GM18909 (cell line): Measurements from ENCODE around the gene SCD5.

Experiments used
- ATAC-seq: cut with Tn5 transposase; IDR thresholded peaks from one replicate; pipeline ENCODE4 v1.9.1; 2021; ENCODE audit warnings: mild to moderate bottlenecking; ENCODE audit not compliant: unreplicated experiment, poor library complexity

SCD5 gene

DNA sequence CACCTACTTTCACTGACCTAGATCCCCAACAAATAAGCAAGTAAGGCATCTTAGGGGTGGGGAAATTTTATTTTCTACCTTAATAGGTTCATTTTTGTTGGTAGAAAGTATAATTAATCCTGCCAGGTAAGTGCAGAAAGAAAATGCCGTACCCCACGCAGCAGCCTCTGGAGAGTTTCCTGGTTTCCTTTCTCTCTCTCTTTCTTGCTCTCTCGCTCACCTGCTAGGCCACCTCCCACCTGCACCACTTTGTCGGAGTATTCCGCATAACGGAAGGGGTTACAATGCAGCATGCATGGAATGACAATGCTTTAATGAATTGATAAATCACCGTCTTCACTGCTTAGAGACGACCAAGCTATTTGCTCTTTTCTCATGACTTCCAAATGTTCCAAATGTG, 101.0 kb downstream of the SCD5 start:
- ATAC-seq, result no peak

DNA sequence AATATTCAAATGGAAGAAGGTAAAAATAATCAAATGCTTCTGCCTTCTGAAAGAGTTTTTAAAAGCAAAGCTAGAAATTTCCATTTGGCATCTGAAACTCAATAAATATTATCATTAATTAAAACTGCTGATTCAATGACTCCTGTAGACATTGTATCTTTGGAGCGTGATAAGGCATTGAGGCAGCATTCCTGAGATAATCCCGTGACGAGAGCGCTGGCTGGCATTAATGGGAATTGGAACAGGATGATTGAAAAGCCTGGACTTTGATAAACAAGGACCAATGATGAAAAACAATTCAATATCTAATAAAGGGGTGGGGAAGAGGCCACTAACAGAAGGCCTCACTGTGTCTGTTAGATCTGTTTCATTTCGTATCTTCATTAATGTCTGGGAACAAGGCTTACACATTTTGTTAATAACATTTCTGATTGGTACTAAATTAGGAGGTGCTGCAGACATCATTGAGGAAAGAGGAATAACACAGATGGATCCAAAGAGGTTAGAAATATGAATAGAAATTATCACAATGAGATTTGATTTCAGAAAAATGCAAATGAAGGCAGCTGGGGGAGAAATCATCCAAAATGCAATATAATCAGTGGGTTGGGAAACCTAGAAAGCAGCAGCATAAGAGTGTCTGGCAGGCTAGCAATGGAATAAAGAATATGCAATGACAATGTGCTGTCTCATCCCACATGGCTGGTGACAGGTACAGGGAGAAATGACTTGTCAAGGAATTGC, 102.3 kb downstream of the SCD5 start:
- ATAC-seq, result no peak

DNA sequence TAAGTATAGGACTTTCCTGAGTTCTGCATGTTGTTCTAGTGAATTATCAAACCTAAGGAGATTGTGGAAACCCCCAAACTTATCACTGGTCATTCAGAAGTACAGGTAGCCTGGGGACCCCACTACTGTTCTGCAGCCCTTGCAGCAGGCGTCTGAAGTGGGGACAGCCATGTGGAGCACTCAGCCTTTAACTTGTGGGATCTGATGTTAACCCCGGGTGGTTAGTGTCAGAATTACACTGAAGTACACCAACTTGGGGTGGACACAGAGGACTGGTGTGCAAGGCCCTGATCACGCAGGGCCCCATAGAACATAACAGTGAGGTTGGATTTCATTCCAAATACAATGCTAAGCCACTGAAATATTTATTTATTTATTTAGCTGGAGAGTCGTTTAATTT, 103.7 kb downstream of the SCD5 start:
- no peak for ATAC-seq

DNA sequence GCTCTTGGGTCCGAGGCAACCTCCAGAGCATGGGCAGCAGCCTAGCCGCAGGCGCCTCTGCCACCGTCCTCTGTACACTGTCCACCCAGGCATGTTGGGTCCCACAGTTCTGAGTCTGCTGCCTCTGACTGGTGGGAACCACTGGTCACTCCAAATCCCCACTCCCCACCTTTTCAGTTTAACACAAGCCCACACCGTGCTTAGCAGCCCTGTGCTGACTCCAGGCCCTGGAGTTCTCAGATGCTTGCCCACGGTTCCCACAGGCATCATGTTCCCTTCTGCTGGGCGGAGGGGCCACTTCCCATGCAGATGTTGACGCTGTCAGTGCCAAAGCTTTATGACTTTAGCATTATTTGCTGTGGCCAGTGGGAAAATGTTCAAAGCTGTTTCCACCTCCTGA, 104.5 kb downstream of the SCD5 start:
- no peak for ATAC-seq

- ATAC-seq, result no peak
Measured at GRCh38 chr4:82692101-82692780, 106.4 kb downstream of the SCD5 start.

DNA sequence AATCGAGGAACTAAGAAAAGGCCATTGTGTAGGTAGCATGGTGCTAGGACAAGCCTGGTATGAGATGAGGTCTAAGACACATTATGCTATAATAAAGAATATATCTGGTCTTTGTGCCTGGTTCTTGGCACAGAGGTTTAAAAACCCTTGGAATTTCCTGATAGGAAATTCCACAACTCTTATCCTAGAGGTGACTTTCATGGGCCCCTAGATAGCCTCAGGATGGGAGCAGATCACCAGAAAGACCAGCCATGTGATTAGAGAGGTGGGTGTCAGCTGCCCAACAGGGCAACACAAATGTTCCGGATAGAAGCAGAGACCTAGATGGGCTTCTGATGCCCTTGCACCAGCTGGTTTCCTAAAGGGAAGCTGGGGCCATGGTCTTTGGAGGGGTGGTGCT, 107.2 kb downstream of the SCD5 start:
- no peak for ATAC-seq

GRCh38 chr4:82688091-82688795, 110.4 kb downstream of the SCD5 start:
- ATAC-seq, result no peak

DNA sequence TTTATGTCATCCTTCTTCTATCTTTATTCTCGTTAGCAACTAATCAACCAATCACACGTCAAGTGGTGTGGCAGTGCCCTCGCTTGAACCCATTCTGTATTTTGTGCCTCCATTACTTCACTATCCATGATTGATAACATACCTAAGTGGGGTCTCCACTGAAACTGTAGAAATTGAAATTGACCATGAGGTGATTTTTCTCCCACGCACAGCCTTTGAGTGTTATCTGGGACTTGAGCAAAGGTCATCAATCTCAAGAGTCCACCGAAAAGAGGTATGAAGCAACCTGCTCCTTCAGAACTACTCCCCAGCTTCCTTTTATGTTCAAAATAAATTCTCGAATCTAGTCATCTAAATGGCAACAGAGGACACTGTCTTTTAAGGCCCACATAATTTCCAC, 111.1 kb downstream of the SCD5 start:
- no peak for ATAC-seq

GRCh38 chr4:82681754-82682153, 116.8 kb downstream of the SCD5 start:
- no peak for ATAC-seq

GRCh38 chr4:82680834-82681233, 117.8 kb downstream of the SCD5 start:
- ATAC-seq, result no peak

GRCh38 chr4:82679531-82679930, 119.1 kb downstream of the SCD5 start:
- no peak for ATAC-seq

DNA sequence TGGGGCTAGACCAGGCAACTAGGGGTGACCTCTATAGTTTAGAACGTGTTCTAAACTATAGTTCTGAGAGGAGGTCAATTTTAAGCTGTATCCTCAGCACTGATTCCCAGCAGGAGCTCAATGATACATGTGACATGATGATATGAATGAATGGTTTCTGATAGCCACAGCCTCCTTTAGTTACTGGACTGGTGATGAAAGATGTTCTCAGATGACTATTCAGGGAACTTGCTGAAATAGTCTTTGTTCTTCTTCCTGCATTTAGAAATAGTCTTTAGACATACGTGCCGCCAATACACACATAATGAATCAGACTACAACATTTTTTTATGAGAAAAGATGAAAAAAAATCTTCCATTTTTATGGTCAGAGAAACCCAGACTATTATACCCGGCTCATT, 120.5 kb downstream of the SCD5 start:
- no peak for ATAC-seq

GRCh38 chr4:82677327-82677726, 121.3 kb downstream of the SCD5 start:
- no peak for ATAC-seq

GRCh38 chr4:82667761-82668480, 130.7 kb downstream of the SCD5 start:
- ATAC-seq, result no peak

DNA sequence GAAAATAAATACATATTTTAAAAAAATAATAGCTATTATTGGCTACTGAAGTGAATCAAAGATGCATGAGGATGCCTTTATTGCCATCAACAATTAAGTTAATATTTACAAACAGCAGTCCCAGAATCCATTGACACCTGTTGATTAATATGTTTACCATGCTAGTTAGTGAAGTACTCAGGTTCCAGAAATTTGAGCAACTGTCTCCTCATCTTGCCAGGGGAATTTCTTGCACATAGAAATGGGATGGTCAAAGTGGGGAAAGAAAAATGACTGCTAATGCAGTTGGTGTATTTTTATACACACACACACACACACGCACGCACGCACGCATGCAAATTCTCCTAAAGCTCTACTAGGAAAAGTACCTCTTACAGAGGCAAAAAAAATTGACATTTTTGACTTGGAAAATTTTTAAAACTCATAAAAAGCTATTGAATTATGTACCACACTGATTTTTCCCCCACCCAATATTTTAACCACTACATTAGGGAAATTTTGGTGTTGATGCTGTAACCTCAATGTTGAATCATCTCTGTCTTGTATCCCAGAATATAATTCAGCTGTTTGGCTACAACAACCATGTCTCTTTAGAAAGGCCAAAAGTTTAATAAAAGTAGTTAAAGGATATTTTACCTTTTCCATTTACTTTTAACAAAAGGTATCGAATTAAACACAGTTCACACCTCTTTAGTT, 131.5 kb downstream of the SCD5 start:
- no peak for ATAC-seq

DNA sequence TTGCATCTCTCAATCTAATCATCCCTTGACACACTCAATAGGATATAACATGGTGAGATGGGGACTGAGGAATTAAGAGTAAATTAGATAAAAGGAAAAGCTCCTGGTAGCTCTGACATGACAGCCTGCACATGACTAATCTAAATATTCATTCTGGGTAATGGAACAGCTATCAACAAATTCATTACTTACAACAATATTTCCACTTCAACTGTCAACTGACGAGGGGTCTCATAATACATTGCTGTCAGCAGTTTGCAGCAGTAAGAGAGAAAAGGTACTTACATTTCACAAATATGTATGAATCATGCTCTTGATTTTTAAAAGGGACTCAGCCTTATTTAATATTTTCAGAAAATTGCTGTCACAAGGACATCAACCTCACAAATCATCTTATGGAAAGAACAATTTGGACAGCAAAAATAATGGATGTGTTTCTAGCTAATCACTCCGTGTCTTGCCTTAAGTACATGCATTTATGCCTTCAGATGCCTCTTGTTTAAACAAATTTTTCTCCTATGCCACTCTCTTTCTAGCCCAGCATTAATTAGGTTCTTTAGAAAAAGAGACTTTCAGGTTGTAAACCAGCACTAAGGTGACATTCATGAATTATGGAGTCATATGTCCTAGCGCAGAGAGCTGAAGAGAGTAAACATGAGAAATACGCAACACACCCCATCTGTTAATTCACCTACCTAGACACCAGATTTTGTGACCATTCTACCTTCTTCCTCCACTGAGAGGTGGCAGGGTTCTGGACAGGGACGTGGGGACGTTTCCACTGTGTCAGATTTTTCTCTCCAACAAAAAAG, 137.2 kb downstream of the SCD5 start:
- no peak for ATAC-seq

GRCh38 chr4:82652062-82652461, 146.5 kb downstream of the SCD5 start:
- ATAC-seq, result no peak

- no peak for ATAC-seq
Measured at GRCh38 chr4:82650868-82651267, 147.7 kb downstream of the SCD5 start.

DNA sequence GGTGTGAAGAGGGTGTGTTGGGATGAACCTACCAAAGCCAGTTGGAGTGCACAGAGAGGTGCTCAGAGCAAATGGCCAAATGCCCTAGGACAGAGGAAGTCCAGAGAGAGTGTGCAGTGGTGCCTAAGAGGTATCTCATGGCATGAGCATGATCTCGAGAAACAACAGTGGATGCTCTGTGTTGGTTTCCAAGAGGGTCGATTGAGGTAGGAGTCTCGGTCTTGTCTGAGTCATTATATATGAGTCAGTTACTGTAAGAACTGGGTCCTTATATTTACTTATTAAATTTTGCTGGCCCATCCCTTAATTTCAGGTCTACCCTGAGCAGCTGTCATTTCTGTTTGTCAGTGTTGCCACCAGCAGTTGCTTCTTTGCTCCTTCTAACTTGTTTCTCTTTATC, 150.2 kb downstream of the SCD5 start:
- ATAC-seq, result no peak
